ENCODE data around the gene TIMM23B. TPM values are rescaled to one million over a fixed set of nuclear protein-coding genes. Genes with fewer than 3 reads are reported as not detected.

The TIMM23B gene
- total and polyA plus RNA-seq, 10 donors: 3.2 to 30.6 (median 21.9) TPM

DNA sequence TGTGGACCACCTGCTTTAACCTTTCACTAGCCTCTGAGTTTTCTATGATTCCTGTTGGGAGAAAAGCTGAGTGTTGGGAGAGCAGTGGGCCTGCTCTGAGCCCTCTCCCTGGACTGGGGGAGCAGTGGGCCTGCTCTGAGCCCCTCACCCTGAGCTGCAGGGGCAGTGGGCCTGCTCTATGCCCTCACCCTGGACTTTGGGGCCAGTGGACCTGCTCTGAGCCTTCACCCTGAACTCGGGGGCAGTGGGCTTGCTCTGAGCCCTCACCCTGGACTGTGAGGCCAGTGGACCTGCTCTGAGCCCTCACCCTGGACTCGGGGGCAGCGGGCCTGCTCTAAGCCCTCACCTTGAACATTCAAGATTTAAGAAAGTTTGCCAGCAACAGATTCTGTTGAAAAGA, 79.8 kb downstream of the TIMM23B start:
- TF ChIP-seq POLR2A (IDR thresholded peaks at IDR 0.05) (no peak), POLR2AphosphoS5 (IDR thresholded peaks at IDR 0.05) (no peak)
- TF ChIP-seq, protein P1, sequence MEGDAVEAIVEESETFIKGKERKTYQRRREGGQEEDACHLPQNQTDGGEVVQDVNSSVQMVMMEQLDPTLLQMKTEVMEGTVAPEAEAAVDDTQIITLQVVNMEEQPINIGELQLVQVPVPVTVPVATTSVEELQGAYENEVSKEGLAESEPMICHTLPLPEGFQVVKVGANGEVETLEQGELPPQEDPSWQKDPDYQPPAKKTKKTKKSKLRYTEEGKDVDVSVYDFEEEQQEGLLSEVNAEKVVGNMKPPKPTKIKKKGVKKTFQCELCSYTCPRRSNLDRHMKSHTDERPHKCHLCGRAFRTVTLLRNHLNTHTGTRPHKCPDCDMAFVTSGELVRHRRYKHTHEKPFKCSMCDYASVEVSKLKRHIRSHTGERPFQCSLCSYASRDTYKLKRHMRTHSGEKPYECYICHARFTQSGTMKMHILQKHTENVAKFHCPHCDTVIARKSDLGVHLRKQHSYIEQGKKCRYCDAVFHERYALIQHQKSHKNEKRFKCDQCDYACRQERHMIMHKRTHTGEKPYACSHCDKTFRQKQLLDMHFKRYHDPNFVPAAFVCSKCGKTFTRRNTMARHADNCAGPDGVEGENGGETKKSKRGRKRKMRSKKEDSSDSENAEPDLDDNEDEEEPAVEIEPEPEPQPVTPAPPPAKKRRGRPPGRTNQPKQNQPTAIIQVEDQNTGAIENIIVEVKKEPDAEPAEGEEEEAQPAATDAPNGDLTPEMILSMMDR (IDR thresholded peaks at IDR 0.05 in 8 of 11, conservative IDR thresholded peaks at IDR 0.05 in 3 of 11): no peak
- 72 to 92% (median 85%) methylated on average over 3 of the region's 3 CpGs for WGBS, 5 donors
- no peak for DNase-seq

More for the DNA sequence above, 79.8 kb downstream of the TIMM23B start:
- Histone ChIP-seq H3K9me3 (no peaks in the 10 kb centered on the region), H3K4me3 (no peak overlapping the region), H3K4me1 (no peaks in the 10 kb centered on the region), H3K36me3 (no peaks in the 10 kb centered on the region), H3K27me3 (replicated peaks in 1 of 7) (peaks cover 0 to 19% (median 0%) of the 10 kb centered on the region in 7 donors), H3K27ac (no peak overlapping the region)
- intact Hi-C loops (cut with DNase I; ENCODE audit: low total_unique reads): no loop called here

Small RNA genes within 50 kb of the gene (small RNA-seq; reads per million reads assigned to genes)
- gene RNA5SP317 (0 reads per million in 4 donors), gene SNORA74C-2 (0 reads per million in 4 donors)

Other genes starting within 250 kb of the TIMM23B start
- 1 to 10 TPM in 1 of 7 donors, under 1 TPM in 4, not detected in 2; 0.09 to 1.6 (median 0.19) TPM for gene OGDHL, start 179.7 kb upstream of the TIMM23B start, total RNA-seq
- under 1 TPM; 0.11 to 0.45 (median 0.20) TPM for gene OGDHL, start 179.7 kb upstream of the TIMM23B start, polyA plus RNA-seq
- gene PARG, start within 50 bp of the TIMM23B start, total RNA-seq: 10 to 100 TPM; 25.9 to 45.0 (median 34.5) TPM
- gene PARG, start within 50 bp of the TIMM23B start, polyA plus RNA-seq: 1 to 10 TPM; 5.3 to 9.4 (median 5.5) TPM
- 10 to 100 TPM; 13.7 to 34.2 (median 19.4) TPM for gene AGAP6, start 46.4 kb downstream of the TIMM23B start, total RNA-seq
- 10 to 100 TPM; 13.1 to 30.8 (median 21.7) TPM for gene AGAP6, start 46.4 kb downstream of the TIMM23B start, polyA plus RNA-seq
- gene WASHC2A, start 125.9 kb downstream of the TIMM23B start, total RNA-seq: 10 to 100 TPM; 37.0 to 55.3 (median 44.5) TPM
- gene WASHC2A, start 125.9 kb downstream of the TIMM23B start, polyA plus RNA-seq: 10 to 100 TPM; 18.4 to 21.6 (median 18.5) TPM

Measured in spleen (tissue), 11 donors.